ENCODE results near the gene RAF1.
"Not testable (repeated sequence)": the region's sequence is repeated elsewhere in the genome, so short reads cannot be mapped to it uniquely, and the experiment has no call there.

DNA sequence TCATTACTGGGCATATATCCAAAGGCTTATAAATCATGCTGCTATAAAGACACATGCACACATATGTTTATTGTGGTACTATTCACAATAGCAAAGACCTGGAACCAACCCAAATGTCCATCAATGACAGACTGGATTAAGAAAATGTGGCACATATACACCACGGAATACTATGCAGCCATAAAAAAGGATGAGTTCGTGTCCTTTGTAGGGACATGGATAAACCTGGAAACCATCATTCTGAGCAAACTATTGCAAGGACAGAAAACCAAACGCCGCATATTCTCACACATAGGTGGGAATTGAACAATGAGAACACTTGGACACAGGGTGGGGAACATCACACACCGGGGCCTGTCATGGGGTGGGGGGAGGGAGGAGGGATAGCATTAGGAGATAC, 23.1 kb downstream of the RAF1 start:
- TF ChIP-seq, protein P1, sequence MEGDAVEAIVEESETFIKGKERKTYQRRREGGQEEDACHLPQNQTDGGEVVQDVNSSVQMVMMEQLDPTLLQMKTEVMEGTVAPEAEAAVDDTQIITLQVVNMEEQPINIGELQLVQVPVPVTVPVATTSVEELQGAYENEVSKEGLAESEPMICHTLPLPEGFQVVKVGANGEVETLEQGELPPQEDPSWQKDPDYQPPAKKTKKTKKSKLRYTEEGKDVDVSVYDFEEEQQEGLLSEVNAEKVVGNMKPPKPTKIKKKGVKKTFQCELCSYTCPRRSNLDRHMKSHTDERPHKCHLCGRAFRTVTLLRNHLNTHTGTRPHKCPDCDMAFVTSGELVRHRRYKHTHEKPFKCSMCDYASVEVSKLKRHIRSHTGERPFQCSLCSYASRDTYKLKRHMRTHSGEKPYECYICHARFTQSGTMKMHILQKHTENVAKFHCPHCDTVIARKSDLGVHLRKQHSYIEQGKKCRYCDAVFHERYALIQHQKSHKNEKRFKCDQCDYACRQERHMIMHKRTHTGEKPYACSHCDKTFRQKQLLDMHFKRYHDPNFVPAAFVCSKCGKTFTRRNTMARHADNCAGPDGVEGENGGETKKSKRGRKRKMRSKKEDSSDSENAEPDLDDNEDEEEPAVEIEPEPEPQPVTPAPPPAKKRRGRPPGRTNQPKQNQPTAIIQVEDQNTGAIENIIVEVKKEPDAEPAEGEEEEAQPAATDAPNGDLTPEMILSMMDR (IDR thresholded peaks at IDR 0.05): not testable (repeated sequence)
- TF ChIP-seq POLR2A (IDR thresholded peaks at IDR 0.05): not testable (repeated sequence)
